H1 (cell line): ENCODE measurements around the gene MYOM1. TPM values are rescaled to one million over a fixed set of nuclear protein-coding genes. Genes with fewer than 3 reads are reported as not detected.

ENCODE experiments used
- HDAC6 ChIP-seq: IDR thresholded peaks from one replicate; pipeline ENCODE4 v1.7.1; 2012; ENCODE audit warnings: low read depth, mild to moderate bottlenecking, inconsistent platforms, low read length, moderate library complexity
- RFX5 ChIP-seq: IDR thresholded peaks from 2 replicates; pipeline ENCODE4 v1.6.1; 2011; ENCODE audit warnings: low read depth, low read length, improper control_type of control experiment, borderline replicate concordance
- RXRA ChIP-seq: IDR thresholded peaks from 2 replicates; pipeline ENCODE4 v1.6.1; 2011; ENCODE audit warnings: low read depth, mild to moderate bottlenecking, low read length, moderate library complexity; ENCODE audit not compliant: insufficient read depth
- SUZ12 ChIP-seq: fragments of 200-600 bp; sonication (generic); IDR thresholded peaks from 2 replicates; pipeline ENCODE4 v1.6.1; 2012; ENCODE audit warnings: mild to moderate bottlenecking, inconsistent platforms, low read length, moderate library complexity, mixed read lengths
- TBP ChIP-seq: IDR thresholded peaks from 2 replicates; pipeline ENCODE4 v1.6.1; 2011; ENCODE audit warnings: low read depth, low read length, improper control_type of control experiment
- TCF12 ChIP-seq: IDR thresholded peaks from 2 replicates; pipeline ENCODE4 v1.6.1; 2011; ENCODE audit warnings: low read depth, mild to moderate bottlenecking, low read length
- TEAD4 ChIP-seq: IDR thresholded peaks from 2 replicates; pipeline ENCODE4 v1.6.1; 2012; ENCODE audit warnings: low read depth, low read length, inconsistent platforms, mixed read lengths
- polyA plus RNA-seq, 7 experiments: library from polyadenylated mRNA; depleted of rRNA in 3 of 7; stranded (reverse) in 5 of 7; unstranded in 2 of 7; fragments of >200 nt in 5 of 7; fragments of 200-250 nt in 2 of 7; gene quantifications; 1 replicate in 5 of 7; 2 replicates in 1 of 7; 4 replicates in 1 of 7; pipeline versions ENCODE4 v1.2.1 to v1.2.3, GENCODE V29; 2011 to 2013; ENCODE audit warnings: missing spikeins in 2 of 7, mixed read lengths in 2 of 7
- total RNA-seq: library from RNA; stranded (reverse); fragmentation: NEBNext Ultra II Directional; extraction: Animal tissue kit (Norgen Biotek cat#: 25700); gene quantifications from 2 replicates; pipeline ENCODE4 v1.2.1, GENCODE V29; 2021
- TF ChIP-seq, protein P1 (sequence below), 3 experiments: IDR thresholded peaks; 1 replicate in 2 of 3; 2 replicates in 1 of 3; pipeline versions ENCODE4 v1.5.1 to v1.6.1; 2011; ENCODE audit warnings: low read length in 3 of 3, mild to moderate bottlenecking in 3 of 3, inconsistent platforms in 2 of 3, low read depth in 1 of 3, moderate library complexity in 1 of 3; ENCODE audit not compliant: insufficient read depth in 1 of 3; ENCODE audit errors: control extremely low read depth in 1 of 3
- TF ChIP-seq, protein P2 (sequence below): IDR thresholded peaks from 2 replicates; pipeline ENCODE4 v1.6.1; 2012; ENCODE audit warnings: inconsistent platforms

Gene MYOM1
- total and polyA plus RNA-seq, 2 of the 8 experiments (the other 6 are each of a cell fraction or from before 2014, with no cell fraction given) = 0.06 to 0.32 TPM

DNA sequence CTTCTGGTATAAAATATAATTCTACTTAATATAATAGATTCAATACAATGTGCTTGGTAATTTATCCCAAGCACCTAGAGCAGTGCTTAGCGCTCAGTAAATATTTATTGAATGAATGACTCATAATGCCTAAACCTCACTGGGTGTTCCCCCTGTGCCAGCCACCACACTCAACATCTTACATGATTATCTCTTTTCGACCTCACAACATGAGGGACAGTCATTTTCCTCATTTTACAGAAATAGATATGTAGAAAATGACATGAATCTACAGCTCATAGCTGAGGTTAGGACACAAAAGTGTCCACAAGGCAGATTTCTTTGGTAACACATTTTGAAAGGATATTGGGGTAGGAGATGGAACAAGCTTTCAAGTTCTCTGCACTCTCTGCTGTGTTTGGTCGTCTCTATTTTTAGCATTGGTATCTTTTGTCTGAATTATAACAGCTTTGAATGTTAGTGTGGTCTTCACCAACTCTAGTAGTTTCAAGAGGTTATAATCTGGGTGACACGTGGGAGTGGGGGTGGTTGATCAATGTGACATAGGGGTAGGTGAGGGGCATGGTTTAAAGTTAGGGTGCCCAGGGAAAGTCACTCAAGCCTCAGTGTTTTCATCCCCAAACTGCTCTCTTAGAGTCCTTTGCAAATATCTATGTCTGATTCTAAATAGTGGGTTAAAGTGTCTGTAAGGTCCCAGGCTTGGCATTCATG is 9.8 kb downstream of the MYOM1 start (continued):
- TF ChIP-seq TBP = no peak
- no peak for TF ChIP-seq HDAC6
- TF ChIP-seq RXRA = no peak
- no peak for TF ChIP-seq TEAD4
- TF ChIP-seq TCF12 = no peak
- TF ChIP-seq RFX5 = no peak
- TF ChIP-seq, protein P1, sequence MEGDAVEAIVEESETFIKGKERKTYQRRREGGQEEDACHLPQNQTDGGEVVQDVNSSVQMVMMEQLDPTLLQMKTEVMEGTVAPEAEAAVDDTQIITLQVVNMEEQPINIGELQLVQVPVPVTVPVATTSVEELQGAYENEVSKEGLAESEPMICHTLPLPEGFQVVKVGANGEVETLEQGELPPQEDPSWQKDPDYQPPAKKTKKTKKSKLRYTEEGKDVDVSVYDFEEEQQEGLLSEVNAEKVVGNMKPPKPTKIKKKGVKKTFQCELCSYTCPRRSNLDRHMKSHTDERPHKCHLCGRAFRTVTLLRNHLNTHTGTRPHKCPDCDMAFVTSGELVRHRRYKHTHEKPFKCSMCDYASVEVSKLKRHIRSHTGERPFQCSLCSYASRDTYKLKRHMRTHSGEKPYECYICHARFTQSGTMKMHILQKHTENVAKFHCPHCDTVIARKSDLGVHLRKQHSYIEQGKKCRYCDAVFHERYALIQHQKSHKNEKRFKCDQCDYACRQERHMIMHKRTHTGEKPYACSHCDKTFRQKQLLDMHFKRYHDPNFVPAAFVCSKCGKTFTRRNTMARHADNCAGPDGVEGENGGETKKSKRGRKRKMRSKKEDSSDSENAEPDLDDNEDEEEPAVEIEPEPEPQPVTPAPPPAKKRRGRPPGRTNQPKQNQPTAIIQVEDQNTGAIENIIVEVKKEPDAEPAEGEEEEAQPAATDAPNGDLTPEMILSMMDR (IDR thresholded peaks at IDR 0.05; ENCODE audit: control extremely low read depth in 1 of 3, insufficient read depth in 1 of 3, low read depth in 1 of 3, low read length in 3 of 3) = no peak
- TF ChIP-seq SUZ12 = no peak
- TF ChIP-seq, protein P2, sequence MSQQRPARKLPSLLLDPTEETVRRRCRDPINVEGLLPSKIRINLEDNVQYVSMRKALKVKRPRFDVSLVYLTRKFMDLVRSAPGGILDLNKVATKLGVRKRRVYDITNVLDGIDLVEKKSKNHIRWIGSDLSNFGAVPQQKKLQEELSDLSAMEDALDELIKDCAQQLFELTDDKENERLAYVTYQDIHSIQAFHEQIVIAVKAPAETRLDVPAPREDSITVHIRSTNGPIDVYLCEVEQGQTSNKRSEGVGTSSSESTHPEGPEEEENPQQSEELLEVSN = no peak
- TF ChIP-seq, all 59 proteins: peak for 0
